Esophagus muscularis mucosa (tissue), 4 donors: ENCODE data around the gene RETREG1.

Experiments
- CTCF ChIP-seq, 3 experiments: fragments of 200-600 bp in 2 of 3; fragments of 450-650 bp in 1 of 3; sonication (generic) in 2 of 3; IDR thresholded peaks; one replicate each; pipeline ENCODE4 v1.5.1; 2017 to 2019; ENCODE audit warnings: antibody characterized with exemption in 3 of 3, mild to moderate bottlenecking in 2 of 3, moderate library complexity in 1 of 3
- EP300 ChIP-seq: sonication (generic); formaldehyde crosslinking; IDR thresholded peaks from one replicate; pipeline ENCODE4 v1.6.1; 2017; ENCODE audit warnings: antibody characterized with exemption
- POLR2A ChIP-seq: fragments of 450-650 bp; IDR thresholded peaks from one replicate; pipeline ENCODE4 v1.6.1; 2017; ENCODE audit warnings: antibody characterized with exemption, moderate library complexity, mild to moderate bottlenecking, low read depth
- POLR2AphosphoS5 ChIP-seq, 2 donors: sonication (generic); formaldehyde crosslinking; IDR thresholded peaks; one replicate each; pipeline ENCODE4 v1.6.1; 2017; ENCODE audit warnings: antibody characterized with exemption in 2 of 2

GRCh38 chr5:16487456-16487855 is 129.3 kb downstream of the RETREG1 start:
- TF ChIP-seq CTCF (IDR thresholded peaks at IDR 0.05) (no peak), POLR2A (no peak), EP300 (no peak), POLR2AphosphoS5 (IDR thresholded peaks at IDR 0.05) (no peak)
